ENCODE data around the gene CTIF. TPM values are rescaled to one million over a fixed set of nuclear protein-coding genes. Genes with fewer than 3 reads are reported as not detected.

The CTIF gene
- total and polyA plus RNA-seq, 2 experiments from 2014 or later: 8.6 to 14.4 TPM

DNA sequence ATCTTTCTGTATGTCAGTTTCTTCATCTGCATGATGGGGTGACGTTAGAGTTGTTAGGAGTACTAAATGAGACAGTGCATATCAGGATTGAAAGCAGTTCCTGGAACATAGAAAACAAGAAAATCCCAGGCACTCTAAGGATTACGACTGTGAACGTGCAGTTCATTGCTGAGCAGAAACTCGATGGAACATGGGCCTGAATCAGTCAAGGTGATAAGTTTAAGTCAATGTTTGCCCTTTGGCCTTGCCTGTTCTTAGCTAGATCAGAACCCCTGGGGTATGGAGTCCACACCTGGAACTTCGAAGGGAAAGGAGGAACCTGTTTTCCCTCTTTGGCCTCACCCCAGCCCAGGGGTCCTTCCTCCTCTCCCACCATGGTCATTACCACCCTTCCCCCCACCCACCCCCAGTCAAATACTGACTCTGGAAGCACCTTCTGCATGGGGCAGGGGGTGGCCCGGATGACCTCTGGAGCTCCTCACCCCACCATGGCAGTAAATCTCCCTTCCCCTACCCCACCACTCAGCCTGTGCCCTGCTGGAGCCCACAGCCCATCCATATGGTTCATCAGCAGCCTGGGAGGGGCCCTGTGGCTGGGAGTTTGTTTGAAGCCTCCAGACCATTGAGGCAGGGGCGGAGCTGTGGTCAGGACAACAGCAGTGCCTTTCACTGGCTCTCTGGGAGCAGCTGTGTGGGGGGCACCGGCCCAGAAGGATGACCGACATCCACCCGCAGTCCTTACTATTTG, 247.8 kb downstream of the CTIF start (continued):
- TF ChIP-seq, protein P1, sequence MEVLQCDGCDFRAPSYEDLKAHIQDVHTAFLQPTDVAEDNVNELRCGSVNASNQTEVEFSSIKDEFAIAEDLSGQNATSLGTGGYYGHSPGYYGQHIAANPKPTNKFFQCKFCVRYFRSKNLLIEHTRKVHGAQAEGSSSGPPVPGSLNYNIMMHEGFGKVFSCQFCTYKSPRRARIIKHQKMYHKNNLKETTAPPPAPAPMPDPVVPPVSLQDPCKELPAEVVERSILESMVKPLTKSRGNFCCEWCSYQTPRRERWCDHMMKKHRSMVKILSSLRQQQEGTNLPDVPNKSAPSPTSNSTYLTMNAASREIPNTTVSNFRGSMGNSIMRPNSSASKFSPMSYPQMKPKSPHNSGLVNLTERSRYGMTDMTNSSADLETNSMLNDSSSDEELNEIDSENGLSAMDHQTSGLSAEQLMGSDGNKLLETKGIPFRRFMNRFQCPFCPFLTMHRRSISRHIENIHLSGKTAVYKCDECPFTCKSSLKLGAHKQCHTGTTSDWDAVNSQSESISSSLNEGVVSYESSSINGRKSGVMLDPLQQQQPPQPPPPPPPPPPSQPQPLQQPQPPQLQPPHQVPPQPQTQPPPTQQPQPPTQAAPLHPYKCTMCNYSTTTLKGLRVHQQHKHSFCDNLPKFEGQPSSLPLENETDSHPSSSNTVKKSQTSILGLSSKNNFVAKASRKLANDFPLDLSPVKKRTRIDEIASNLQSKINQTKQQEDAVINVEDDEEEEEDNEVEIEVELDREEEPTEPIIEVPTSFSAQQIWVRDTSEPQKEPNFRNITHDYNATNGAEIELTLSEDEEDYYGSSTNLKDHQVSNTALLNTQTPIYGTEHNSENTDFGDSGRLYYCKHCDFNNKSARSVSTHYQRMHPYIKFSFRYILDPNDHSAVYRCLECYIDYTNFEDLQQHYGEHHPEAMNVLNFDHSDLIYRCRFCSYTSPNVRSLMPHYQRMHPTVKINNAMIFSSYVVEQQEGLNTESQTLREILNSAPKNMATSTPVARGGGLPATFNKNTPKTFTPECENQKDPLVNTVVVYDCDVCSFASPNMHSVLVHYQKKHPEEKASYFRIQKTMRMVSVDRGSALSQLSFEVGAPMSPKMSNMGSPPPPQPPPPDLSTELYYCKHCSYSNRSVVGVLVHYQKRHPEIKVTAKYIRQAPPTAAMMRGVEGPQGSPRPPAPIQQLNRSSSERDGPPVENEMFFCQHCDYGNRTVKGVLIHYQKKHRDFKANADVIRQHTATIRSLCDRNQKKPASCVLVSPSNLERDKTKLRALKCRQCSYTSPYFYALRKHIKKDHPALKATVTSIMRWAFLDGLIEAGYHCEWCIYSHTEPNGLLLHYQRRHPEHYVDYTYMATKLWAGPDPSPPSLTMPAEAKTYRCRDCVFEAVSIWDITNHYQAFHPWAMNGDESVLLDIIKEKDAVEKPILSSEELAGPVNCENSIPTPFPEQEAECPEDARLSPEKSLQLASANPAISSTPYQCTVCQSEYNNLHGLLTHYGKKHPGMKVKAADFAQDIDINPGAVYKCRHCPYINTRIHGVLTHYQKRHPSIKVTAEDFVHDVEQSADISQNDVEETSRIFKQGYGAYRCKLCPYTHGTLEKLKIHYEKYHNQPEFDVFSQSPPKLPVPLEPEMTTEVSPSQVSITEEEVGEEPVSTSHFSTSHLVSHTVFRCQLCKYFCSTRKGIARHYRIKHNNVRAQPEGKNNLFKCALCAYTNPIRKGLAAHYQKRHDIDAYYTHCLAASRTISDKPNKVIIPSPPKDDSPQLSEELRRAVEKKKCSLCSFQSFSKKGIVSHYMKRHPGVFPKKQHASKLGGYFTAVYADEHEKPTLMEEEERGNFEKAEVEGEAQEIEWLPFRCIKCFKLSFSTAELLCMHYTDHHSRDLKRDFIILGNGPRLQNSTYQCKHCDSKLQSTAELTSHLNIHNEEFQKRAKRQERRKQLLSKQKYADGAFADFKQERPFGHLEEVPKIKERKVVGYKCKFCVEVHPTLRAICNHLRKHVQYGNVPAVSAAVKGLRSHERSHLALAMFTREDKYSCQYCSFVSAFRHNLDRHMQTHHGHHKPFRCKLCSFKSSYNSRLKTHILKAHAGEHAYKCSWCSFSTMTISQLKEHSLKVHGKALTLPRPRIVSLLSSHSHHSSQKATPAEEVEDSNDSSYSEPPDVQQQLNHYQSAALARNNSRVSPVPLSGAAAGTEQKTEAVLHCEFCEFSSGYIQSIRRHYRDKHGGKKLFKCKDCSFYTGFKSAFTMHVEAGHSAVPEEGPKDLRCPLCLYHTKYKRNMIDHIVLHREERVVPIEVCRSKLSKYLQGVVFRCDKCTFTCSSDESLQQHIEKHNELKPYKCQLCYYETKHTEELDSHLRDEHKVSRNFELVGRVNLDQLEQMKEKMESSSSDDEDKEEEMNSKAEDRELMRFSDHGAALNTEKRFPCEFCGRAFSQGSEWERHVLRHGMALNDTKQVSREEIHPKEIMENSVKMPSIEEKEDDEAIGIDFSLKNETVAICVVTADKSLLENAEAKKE (CRISPR knock-in tag; IDR thresholded peaks at IDR 0.05): no peak
- no peak for TF ChIP-seq JUNB (IDR thresholded peaks at IDR 0.05; ENCODE audit: unreplicated experiment)
- TF ChIP-seq, protein P2, sequence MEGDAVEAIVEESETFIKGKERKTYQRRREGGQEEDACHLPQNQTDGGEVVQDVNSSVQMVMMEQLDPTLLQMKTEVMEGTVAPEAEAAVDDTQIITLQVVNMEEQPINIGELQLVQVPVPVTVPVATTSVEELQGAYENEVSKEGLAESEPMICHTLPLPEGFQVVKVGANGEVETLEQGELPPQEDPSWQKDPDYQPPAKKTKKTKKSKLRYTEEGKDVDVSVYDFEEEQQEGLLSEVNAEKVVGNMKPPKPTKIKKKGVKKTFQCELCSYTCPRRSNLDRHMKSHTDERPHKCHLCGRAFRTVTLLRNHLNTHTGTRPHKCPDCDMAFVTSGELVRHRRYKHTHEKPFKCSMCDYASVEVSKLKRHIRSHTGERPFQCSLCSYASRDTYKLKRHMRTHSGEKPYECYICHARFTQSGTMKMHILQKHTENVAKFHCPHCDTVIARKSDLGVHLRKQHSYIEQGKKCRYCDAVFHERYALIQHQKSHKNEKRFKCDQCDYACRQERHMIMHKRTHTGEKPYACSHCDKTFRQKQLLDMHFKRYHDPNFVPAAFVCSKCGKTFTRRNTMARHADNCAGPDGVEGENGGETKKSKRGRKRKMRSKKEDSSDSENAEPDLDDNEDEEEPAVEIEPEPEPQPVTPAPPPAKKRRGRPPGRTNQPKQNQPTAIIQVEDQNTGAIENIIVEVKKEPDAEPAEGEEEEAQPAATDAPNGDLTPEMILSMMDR (conservative IDR thresholded peaks at IDR 0.05; ENCODE audit: low read depth in 2 of 2): no peak
- TF ChIP-seq POLR2AphosphoS5 (IDR thresholded peaks at IDR 0.05; ENCODE audit: low read depth): no peak
